Vagina (tissue), 2 donors: ENCODE results near the gene JAGN1. TPM values are rescaled to one million over a fixed set of nuclear protein-coding genes. Genes with fewer than 3 reads are reported as not detected.
"Not testable (repeated sequence)": the region's sequence is repeated elsewhere in the genome, so short reads cannot be mapped to it uniquely, and the experiment has no call there.

Source experiments
- DNase-seq, 2 donors: peaks; one replicate each; pipeline ENCODE4 v3.0.0-alpha.2; 2017; ENCODE audit errors: extremely low spot score in 2 of 2
- H3K27ac ChIP-seq: fragments of 200-600 bp; sonication (generic); one replicate; pipeline ENCODE4 v1.5.1; 2019
- H3K27me3 ChIP-seq: fragments of 200-600 bp; sonication (generic); one replicate; pipeline ENCODE4 v1.5.1; 2019
- H3K36me3 ChIP-seq, 2 donors: fragments of 200-600 bp; sonication (generic); one replicate each; pipeline ENCODE4 v1.5.1; 2017 to 2019
- H3K4me1 ChIP-seq: fragments of 200-600 bp; sonication (generic); one replicate; pipeline ENCODE4 v1.5.1; 2019
- H3K4me3 ChIP-seq, 2 donors: fragments of 200-600 bp; sonication (generic); 1 replicate in 1 of 2; 2 replicates in 1 of 2; pipeline ENCODE4 v1.5.1; 2016 to 2019
- H3K9me3 ChIP-seq: fragments of 200-600 bp; sonication (generic); one replicate; pipeline ENCODE4 v1.5.1; 2019
- POLR2A ChIP-seq, 2 donors: fragments of 450-650 bp; IDR thresholded peaks; one replicate each; pipeline ENCODE4 v1.6.1; 2017; ENCODE audit warnings: antibody characterized with exemption in 2 of 2, mild to moderate bottlenecking in 2 of 2, moderate library complexity in 2 of 2
- POLR2AphosphoS5 ChIP-seq, 2 donors: sonication (generic); formaldehyde crosslinking; IDR thresholded peaks; one replicate each; pipeline ENCODE4 v1.9.0; 2017; ENCODE audit warnings: antibody characterized with exemption in 2 of 2, mild to moderate bottlenecking in 2 of 2, low read depth in 1 of 2; ENCODE audit not compliant: insufficient read depth in 1 of 2
- intact Hi-C: fragments of 100-400 bp; cut with DNase I; formaldehyde crosslinking; loops from one replicate; pipeline ENCODE4 v1.15.1; 2023
- total RNA-seq: library from RNA; depleted of rRNA; stranded (reverse); fragments of >200 nt; gene quantifications from one replicate; pipeline ENCODE4 v1.2.3, GENCODE V29; 2016
- TF ChIP-seq, protein P1 (sequence below), 3 experiments: fragments of 450-650 bp in 2 of 3; fragments of 200-600 bp in 1 of 3; sonication (generic) in 1 of 3; IDR thresholded peaks; one replicate each; pipeline ENCODE4 v1.5.1; 2017 to 2019; ENCODE audit warnings: antibody characterized with exemption in 3 of 3, mild to moderate bottlenecking in 2 of 3, moderate library complexity in 2 of 3

JAGN1 gene
- total RNA-seq, 1 donor from 2014 or later = 32.7 TPM

DNA sequence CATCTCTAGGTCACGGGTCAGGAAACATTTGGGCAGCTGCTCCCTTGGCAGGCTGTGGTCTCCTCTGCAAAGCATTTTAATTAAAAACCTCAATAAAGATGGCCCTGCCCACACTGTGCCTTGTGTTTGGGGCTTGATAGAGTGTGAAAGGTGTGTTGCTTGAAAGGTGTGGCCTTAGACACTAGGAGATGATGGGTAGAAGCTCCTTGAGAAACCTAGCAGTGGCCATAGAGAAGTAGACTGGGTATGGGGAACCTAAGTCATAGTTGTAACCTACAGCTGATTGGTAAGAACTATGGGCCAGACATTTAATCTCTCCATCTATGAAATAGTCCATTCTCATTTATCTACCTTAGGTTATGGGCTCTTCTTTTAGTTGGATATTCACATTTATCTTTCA is 3.3 kb downstream of the JAGN1 start:
- Histone ChIP-seq H3K36me3 (peaks cover 0 to 15% of the 10 kb centered on the region in 2 donors), H3K9me3 (no peaks in the 10 kb centered on the region), H3K27me3 (no peaks in the 10 kb centered on the region), H3K4me1 (peaks cover 53% of the 10 kb centered on the region), H3K27ac (peak overlapping the region; percentile 57), H3K4me3 (no peak overlapping the region)
- intact Hi-C loops = no loop called here
- TF ChIP-seq, protein P1, sequence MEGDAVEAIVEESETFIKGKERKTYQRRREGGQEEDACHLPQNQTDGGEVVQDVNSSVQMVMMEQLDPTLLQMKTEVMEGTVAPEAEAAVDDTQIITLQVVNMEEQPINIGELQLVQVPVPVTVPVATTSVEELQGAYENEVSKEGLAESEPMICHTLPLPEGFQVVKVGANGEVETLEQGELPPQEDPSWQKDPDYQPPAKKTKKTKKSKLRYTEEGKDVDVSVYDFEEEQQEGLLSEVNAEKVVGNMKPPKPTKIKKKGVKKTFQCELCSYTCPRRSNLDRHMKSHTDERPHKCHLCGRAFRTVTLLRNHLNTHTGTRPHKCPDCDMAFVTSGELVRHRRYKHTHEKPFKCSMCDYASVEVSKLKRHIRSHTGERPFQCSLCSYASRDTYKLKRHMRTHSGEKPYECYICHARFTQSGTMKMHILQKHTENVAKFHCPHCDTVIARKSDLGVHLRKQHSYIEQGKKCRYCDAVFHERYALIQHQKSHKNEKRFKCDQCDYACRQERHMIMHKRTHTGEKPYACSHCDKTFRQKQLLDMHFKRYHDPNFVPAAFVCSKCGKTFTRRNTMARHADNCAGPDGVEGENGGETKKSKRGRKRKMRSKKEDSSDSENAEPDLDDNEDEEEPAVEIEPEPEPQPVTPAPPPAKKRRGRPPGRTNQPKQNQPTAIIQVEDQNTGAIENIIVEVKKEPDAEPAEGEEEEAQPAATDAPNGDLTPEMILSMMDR (IDR thresholded peaks at IDR 0.05) = no peak
- TF ChIP-seq POLR2AphosphoS5 (IDR thresholded peaks at IDR 0.05; ENCODE audit: insufficient read depth in 1 of 2, low read depth in 1 of 2) = no peak
- no peak for TF ChIP-seq POLR2A (IDR thresholded peaks at IDR 0.05)
- no peak for DNase-seq

DNA sequence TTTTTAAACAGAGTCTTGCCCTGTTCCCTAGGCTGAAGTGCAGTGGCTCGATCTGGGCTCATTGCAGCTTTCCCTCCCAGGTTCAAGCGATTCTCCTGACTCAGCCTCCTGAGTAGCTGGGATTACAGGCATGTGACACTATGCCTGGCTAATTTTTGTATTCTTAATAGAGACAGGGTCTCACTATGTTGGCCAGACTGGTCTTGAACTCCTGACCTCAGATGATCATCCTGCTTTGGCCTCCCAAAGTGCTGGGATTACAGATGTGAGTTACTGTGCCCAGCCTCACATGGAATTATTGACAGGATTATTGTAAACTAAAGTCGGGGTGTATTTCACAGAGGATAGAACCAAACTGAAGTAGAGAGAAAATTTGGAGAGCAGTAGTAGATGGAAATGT is 5.3 kb downstream of the JAGN1 start:
- H3K27ac ChIP-seq, H3K27me3 ChIP-seq, H3K9me3 ChIP-seq, intact Hi-C loops, DNase-seq, H3K4me3 ChIP-seq: not testable (repeated sequence)
- Histone ChIP-seq H3K36me3 (peaks cover 0 to 15% of the 10 kb centered on the region in 2 donors), H3K4me1 (peaks cover 57% of the 10 kb centered on the region)

DNA sequence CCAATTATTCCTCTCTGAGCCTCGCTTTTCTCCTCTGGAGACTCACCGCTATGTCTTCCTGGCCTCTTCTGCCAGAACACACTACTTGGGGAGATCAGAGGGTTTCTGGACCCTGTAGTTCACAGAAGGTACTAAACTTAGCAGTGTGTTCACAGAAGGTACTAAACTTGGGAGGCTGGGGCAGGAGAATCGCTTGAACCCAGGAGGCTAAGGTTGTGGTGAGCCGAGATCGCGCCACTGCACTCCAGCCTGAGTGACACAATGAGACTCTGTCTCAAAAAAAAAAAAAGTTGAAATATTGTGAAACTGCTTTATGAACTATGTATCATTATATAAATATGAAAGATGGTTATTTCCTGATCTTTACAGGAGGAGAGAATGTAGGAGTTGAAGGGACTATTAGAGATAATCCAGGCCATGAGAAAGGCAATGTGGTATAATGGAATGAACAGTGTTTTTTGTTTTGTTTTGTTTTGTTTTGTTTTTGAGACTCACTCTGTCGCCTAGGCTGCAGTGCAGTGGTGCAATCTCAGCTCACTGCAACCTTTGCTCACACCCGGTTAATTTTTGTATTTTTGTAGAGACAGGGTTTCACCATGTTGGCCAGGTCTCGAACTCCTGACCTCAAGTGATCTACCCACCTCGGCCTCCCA is 6.5 kb downstream of the JAGN1 start:
- intact Hi-C loops, DNase-seq, H3K4me3 ChIP-seq, H3K27ac ChIP-seq, H3K9me3 ChIP-seq, H3K27me3 ChIP-seq: not testable (repeated sequence)
- Histone ChIP-seq H3K36me3 (peaks cover 0 to 15% of the 10 kb centered on the region in 2 donors), H3K4me1 (peaks cover 48% of the 10 kb centered on the region)

DNA sequence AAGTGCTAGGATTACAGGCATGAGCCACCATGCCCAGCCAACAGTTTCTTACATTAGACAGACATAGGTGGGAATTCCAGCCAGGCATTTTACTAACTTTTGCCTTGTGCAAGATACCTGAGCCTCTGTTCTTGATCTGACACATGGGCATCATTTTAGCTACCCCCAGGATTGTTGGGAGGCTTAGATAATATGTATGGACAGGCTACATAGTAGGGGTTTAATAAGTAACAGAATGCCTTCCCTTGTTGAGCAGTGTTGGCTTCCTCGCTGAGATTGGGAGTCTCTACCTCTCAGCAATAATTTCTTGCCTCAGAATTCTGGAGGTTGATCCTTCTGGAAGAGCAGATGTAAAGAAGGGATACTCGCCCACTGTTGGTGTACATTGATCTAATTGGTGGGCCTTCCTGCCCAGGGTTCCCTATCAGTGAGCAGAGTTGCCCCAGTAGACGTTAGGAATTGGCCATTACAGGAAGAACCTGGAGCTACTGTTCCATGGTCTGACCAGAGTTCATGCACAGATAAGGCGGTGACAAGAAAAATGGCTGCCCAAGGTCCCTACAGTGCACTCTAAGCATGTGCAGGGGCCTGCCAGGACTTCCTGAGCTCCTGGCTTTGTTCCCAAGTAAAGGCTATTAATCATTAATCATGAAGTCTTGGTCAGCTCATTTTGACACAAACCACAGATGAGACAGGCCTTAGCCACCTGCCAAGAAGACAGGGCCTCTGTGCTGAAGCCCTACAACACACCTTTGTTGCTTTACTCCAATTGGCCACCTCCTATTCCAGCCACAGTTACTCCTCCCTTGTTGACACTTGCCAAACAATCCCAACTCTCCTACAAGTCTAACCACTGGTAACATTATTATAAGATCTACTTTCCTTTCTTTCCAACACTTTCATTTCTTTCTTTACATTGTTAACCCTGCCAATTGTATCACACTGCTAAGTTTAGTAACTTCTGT is 7.3 kb downstream of the JAGN1 start:
- H3K9me3 ChIP-seq = no peaks in the 10 kb centered on the region
- H3K27ac ChIP-seq = no peak overlapping the region
- intact Hi-C loops = no loop called here
- no peak overlapping the region for H3K4me3 ChIP-seq
- no peak for TF ChIP-seq POLR2AphosphoS5 (IDR thresholded peaks at IDR 0.05; ENCODE audit: insufficient read depth in 1 of 2, low read depth in 1 of 2)
- TF ChIP-seq, protein P1 (IDR thresholded peaks at IDR 0.05) = no peak
- no peak for TF ChIP-seq POLR2A (IDR thresholded peaks at IDR 0.05)
- DNase-seq = no peak
- peaks cover 0 to 7% of the 10 kb centered on the region in 2 donors for H3K36me3 ChIP-seq
- no peaks in the 10 kb centered on the region for H3K27me3 ChIP-seq
- H3K4me1 ChIP-seq = peaks cover 48% of the 10 kb centered on the region

DNA sequence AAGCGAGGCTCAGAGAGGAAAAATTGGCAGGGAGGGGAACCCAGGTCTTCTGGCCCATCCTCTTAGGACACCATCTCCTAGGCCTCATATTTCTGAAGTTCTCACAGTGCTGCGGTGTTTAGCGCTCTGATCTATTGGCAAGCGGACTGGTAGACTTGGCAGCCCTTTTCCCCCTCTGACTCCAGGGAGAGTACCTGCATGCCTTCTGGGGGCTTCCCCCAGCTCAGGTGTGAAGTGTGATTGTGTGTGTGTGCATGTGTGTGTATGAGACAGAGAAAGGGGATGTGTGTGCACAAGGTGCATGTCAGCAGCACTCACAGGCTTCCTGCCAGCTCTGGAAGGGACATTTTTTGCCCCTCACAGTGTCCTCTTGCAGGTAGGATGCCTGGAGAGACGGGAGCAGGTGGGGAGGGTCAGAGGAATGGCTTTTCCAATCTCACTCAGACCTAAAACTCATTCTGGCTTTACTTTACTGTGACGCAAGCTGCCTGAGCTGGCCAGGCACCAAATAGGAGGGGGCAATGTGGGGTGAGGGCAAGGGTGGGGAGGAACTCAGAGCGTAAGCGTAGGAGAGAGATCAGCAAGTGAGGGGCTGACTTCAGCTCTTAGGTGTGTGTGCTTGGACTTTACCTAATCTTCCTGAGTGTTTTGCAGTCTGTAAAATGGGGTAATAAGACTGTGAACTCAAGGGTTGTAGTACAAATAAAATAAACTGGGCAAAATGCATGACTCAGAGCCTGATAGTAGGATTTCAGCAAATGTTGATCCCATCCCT is 8.2 kb downstream of the JAGN1 start:
- H3K9me3 ChIP-seq = no peaks in the 10 kb centered on the region
- H3K36me3 ChIP-seq = no peaks in the 10 kb centered on the region
- no peak for DNase-seq
- H3K4me1 ChIP-seq = peaks cover 48% of the 10 kb centered on the region
- no peak overlapping the region for H3K27ac ChIP-seq
- no peak overlapping the region for H3K4me3 ChIP-seq
- intact Hi-C loops = no loop called here
- TF ChIP-seq POLR2AphosphoS5 (IDR thresholded peaks at IDR 0.05; ENCODE audit: insufficient read depth in 1 of 2, low read depth in 1 of 2) (no peak), POLR2A (IDR thresholded peaks at IDR 0.05) (no peak)
- TF ChIP-seq, protein P1 (IDR thresholded peaks at IDR 0.05) = no peak
- no peaks in the 10 kb centered on the region for H3K27me3 ChIP-seq
